Neutrophil (primary cell): ENCODE data around the gene FNBP1L.
"Not testable (repeated sequence)": the region's sequence is repeated elsewhere in the genome, so short reads cannot be mapped to it uniquely, and the experiment has no call there.

Experiments used
- H3K27ac ChIP-seq: fragments of 200-600 bp; sonication (generic); 2 replicates; pipeline ENCODE4 v1.5.1; 2016; ENCODE audit warnings: mild to moderate bottlenecking, moderate library complexity
- H3K27me3 ChIP-seq: fragments of 200-600 bp; sonication (generic); 2 replicates; pipeline ENCODE4 v1.6.0; 2016; ENCODE audit warnings: mild to moderate bottlenecking
- H3K36me3 ChIP-seq: fragments of 200-600 bp; sonication (generic); 2 replicates; pipeline ENCODE4 v1.5.1; 2017
- H3K4me1 ChIP-seq, 2 experiments: fragments of 200-600 bp in 1 of 2; sonication (generic) in 1 of 2; 1 replicate in 1 of 2; 2 replicates in 1 of 2; pipeline versions ENCODE4 v1.5.1 to v1.6.1; 2013 to 2016; ENCODE audit warnings: low read depth in 1 of 2, low read length in 1 of 2, mild to moderate bottlenecking in 1 of 2, moderate library complexity in 1 of 2; ENCODE audit not compliant: control insufficient read depth in 1 of 2, insufficient read depth in 1 of 2
- H3K4me3 ChIP-seq, 2 experiments: fragments of 200-600 bp in 1 of 2; sonication (generic) in 1 of 2; 1 replicate in 1 of 2; 2 replicates in 1 of 2; pipeline ENCODE4 v1.5.1; 2013 to 2016; ENCODE audit warnings: low read depth in 1 of 2, low read length in 1 of 2, mild to moderate bottlenecking in 1 of 2, moderate library complexity in 1 of 2
- H3K9me3 ChIP-seq: fragments of 200-600 bp; sonication (generic); 2 replicates; pipeline ENCODE4 v1.5.1; 2016
- CTCF ChIP-seq: fragments of 200-600 bp; sonication (generic); IDR thresholded peaks from 2 replicates; pipeline ENCODE4 v1.5.1; 2016; ENCODE audit warnings: antibody characterized with exemption

FNBP1L gene

GRCh38 chr1:93588206-93588605 lies 140.3 kb downstream of the FNBP1L start:
- no peaks in the 10 kb centered on the region for H3K9me3 ChIP-seq
- H3K4me1 ChIP-seq = peaks cover 6 to 12% of the 10 kb centered on the region in 2 experiments
- H3K4me3 ChIP-seq = no peak overlapping the region
- no peaks in the 10 kb centered on the region for H3K27me3 ChIP-seq
- no peaks in the 10 kb centered on the region for H3K36me3 ChIP-seq
- H3K27ac ChIP-seq = no peak overlapping the region
- no peak for TF ChIP-seq CTCF

GRCh38 chr1:93588955-93589354 lies 141.0 kb downstream of the FNBP1L start:
- H3K4me3 ChIP-seq = no peak overlapping the region
- no peaks in the 10 kb centered on the region for H3K36me3 ChIP-seq
- no peaks in the 10 kb centered on the region for H3K9me3 ChIP-seq
- H3K27me3 ChIP-seq = no peaks in the 10 kb centered on the region
- no peak overlapping the region for H3K27ac ChIP-seq
- no peak for TF ChIP-seq CTCF
- peaks cover 6 to 12% of the 10 kb centered on the region in 2 experiments for H3K4me1 ChIP-seq

GRCh38 chr1:93591291-93591675 lies 143.4 kb downstream of the FNBP1L start:
- not testable (repeated sequence) for H3K36me3 ChIP-seq, H3K27me3 ChIP-seq, H3K27ac ChIP-seq, H3K9me3 ChIP-seq, H3K4me3 ChIP-seq
- H3K4me1 ChIP-seq = peaks cover 6 to 12% of the 10 kb centered on the region in 2 experiments

GRCh38 chr1:93591676-93592550 lies 144.0 kb downstream of the FNBP1L start:
- no peaks in the 10 kb centered on the region for H3K9me3 ChIP-seq
- no peak overlapping the region for H3K4me3 ChIP-seq
- no peak overlapping the region for H3K27ac ChIP-seq
- no peaks in the 10 kb centered on the region for H3K36me3 ChIP-seq
- no peaks in the 10 kb centered on the region for H3K27me3 ChIP-seq
- TF ChIP-seq CTCF = no peak
- H3K4me1 ChIP-seq = peaks cover 6 to 12% of the 10 kb centered on the region in 2 experiments

- Histone ChIP-seq H3K4me1 (peaks cover 6 to 12% of the 10 kb centered on the region in 2 experiments), H3K36me3 (no peaks in the 10 kb centered on the region)
- TF ChIP-seq CTCF = no peak
Measured at GRCh38 chr1:93592551-93592949, 144.6 kb downstream of the FNBP1L start.

GRCh38 chr1:93593854-93594602 lies 146.1 kb downstream of the FNBP1L start:
- Histone ChIP-seq H3K4me1 (peaks cover 6 to 12% of the 10 kb centered on the region in 2 experiments), H3K36me3 (no peaks in the 10 kb centered on the region), H3K9me3 (no peaks in the 10 kb centered on the region), H3K4me3 (no peak overlapping the region), H3K27ac (no peak overlapping the region), H3K27me3 (no peaks in the 10 kb centered on the region)
- TF ChIP-seq CTCF = no peak

More at GRCh38 chr1:93592551-93592949, 144.6 kb downstream of the FNBP1L start:
- Histone ChIP-seq H3K27me3 (no peaks in the 10 kb centered on the region), H3K27ac (no peak overlapping the region), H3K9me3 (no peaks in the 10 kb centered on the region), H3K4me3 (no peak overlapping the region)
